ENCODE data around the gene SIX1. TPM values are rescaled to one million over a fixed set of nuclear protein-coding genes. Genes with fewer than 3 reads are reported as not detected.

Gene SIX1
- total and polyA plus RNA-seq, 2 of the 13 experiments (the other 11 are each of a cell fraction or from before 2014, with no cell fraction given) = 1.7 to 6.5 TPM

- no peak for TF ChIP-seq BRF2 (CRISPR knock-in tag; IDR thresholded peaks at IDR 0.05)
- TF ChIP-seq ARID5B (CRISPR knock-in tag; IDR thresholded peaks at IDR 0.05) = peak; percentile 86; the same call in 1 of the 2 replicates
- TF ChIP-seq IRF2 (CRISPR knock-in tag; IDR thresholded peaks at IDR 0.05) = 0 out of 2 replicates have a peak, but pooled peaks have one; percentile 27
- TF ChIP-seq GATAD2A (CRISPR knock-in tag; IDR thresholded peaks at IDR 0.05) = peak; percentile 64
- no peak for TF ChIP-seq ZFY (CRISPR knock-in tag; IDR thresholded peaks at IDR 0.05)
- no peak for TF ChIP-seq FOXA1 (IDR thresholded peaks at IDR 0.05)
- TF ChIP-seq FOXA1 (CRISPR knock-in tag; IDR thresholded peaks at IDR 0.05) = peak; percentile 76
- peak; percentile 47; the same call in 1 of the 2 replicates for TF ChIP-seq HMG20A (CRISPR knock-in tag; IDR thresholded peaks at IDR 0.05; ENCODE audit: borderline replicate concordance)
- TF ChIP-seq ZNF550 (CRISPR knock-in tag; IDR thresholded peaks at IDR 0.05; ENCODE audit: borderline replicate concordance) = no peak
- TF ChIP-seq SAP130 (CRISPR knock-in tag; IDR thresholded peaks at IDR 0.05; ENCODE audit: low read depth) = peak; percentile 64
- TF ChIP-seq MYNN (CRISPR knock-in tag; IDR thresholded peaks at IDR 0.05; ENCODE audit: low read depth) = no peak
- peak; percentile 70; the same call in 1 of the 2 replicates for TF ChIP-seq SOX5 (CRISPR knock-in tag; IDR thresholded peaks at IDR 0.05; ENCODE audit: borderline replicate concordance)
- no peak for TF ChIP-seq ZNF781 (CRISPR knock-in tag; IDR thresholded peaks at IDR 0.05; ENCODE audit: borderline replicate concordance, not compliant biosample characterization)
- peak; percentile 15; the same call in 1 of the 2 replicates for TF ChIP-seq SMC3 (IDR thresholded peaks at IDR 0.05; ENCODE audit: low read length)
- no peak for TF ChIP-seq HNF4A (CRISPR knock-in tag; IDR thresholded peaks at IDR 0.05)
- 0 out of 2 replicates have a peak, but pooled peaks have one; percentile 19 for TF ChIP-seq ZGPAT (CRISPR knock-in tag; IDR thresholded peaks at IDR 0.05)
- peak; percentile 46; the same call in 1 of the 2 replicates for TF ChIP-seq HDAC2 (CRISPR knock-in tag; IDR thresholded peaks at IDR 0.05)
- TF ChIP-seq SNAI1 (CRISPR knock-in tag; IDR thresholded peaks at IDR 0.05; ENCODE audit: borderline replicate concordance) = no peak
- no peak for TF ChIP-seq ZNF292 (CRISPR knock-in tag; IDR thresholded peaks at IDR 0.05; ENCODE audit: borderline replicate concordance, low read depth)
- TF ChIP-seq ZBTB26 (CRISPR knock-in tag; IDR thresholded peaks at IDR 0.05; ENCODE audit: borderline replicate concordance) = no peak
- no peak for TF ChIP-seq KLF13 (CRISPR knock-in tag; IDR thresholded peaks at IDR 0.05)
These were observed 5.6 kb downstream of the SIX1 start (continued) for GRCh38 chr14:60643463-60644314.
